MCF 10A (cell line): Measurements from ENCODE around the gene SHOX. TPM values are rescaled to one million over a fixed set of nuclear protein-coding genes. Genes with fewer than 3 reads are reported as not detected.

Experiments
- BruUV-seq: library from RNA; stranded (reverse); fragments of 400-500 nt; replicated peaks from 2 replicates; lab custom pipeline; 2021; lab: Mats Ljungman, UMichigan
- CTCF ChIA-PET: fragments of 300-600 bp; sonication (Branson Sonifier 250); formaldehyde crosslinking; extraction: SDS; loops from one replicate; lab custom pipeline; 2021; ENCODE audit warnings: antibody characterized with exemption, inconsistent platforms; lab: Yijun Ruan, JAX
- POLR2A ChIA-PET: fragments of 300-600, 350-650 bp; sonication (Branson Sonifier 250); formaldehyde crosslinking; extraction: SDS; loops from one replicate; lab custom pipeline; 2020; ENCODE audit warnings: antibody characterized with exemption, inconsistent platforms; lab: Yijun Ruan, JAX
- DNase-seq: peaks from one replicate; pipeline ENCODE4 v3.0.0-alpha.2; 2018; ENCODE audit not compliant: unreplicated experiment
- H3K27ac Mint-ChIP-seq: one replicate; pipeline ENCODE4 v1.8.0; 2022; ENCODE audit warnings: mild to moderate bottlenecking, low read depth, mixed read lengths; ENCODE audit not compliant: unreplicated experiment
- H3K27me3 Mint-ChIP-seq: one replicate; pipeline ENCODE4 v1.8.0; 2022; ENCODE audit warnings: mixed read lengths; ENCODE audit not compliant: insufficient read depth, unreplicated experiment
- H3K36me3 Mint-ChIP-seq: one replicate; pipeline ENCODE4 v1.8.0; 2022; ENCODE audit warnings: mild to moderate bottlenecking, moderate library complexity, mixed read lengths; ENCODE audit not compliant: insufficient read depth, unreplicated experiment
- H3K4me1 Mint-ChIP-seq: one replicate; pipeline ENCODE4 v1.8.0; 2022; ENCODE audit warnings: mixed read lengths; ENCODE audit not compliant: insufficient read depth, unreplicated experiment
- H3K4me3 Mint-ChIP-seq: one replicate; pipeline ENCODE4 v1.8.0; 2022; ENCODE audit warnings: mild to moderate bottlenecking, moderate library complexity, mixed read lengths; ENCODE audit not compliant: unreplicated experiment
- H3K9me3 Mint-ChIP-seq: one replicate; pipeline ENCODE4 v1.8.0; 2022; ENCODE audit warnings: mixed read lengths; ENCODE audit not compliant: unreplicated experiment
- intact Hi-C: fragments of 100-400 bp; cut with micrococcal nuclease; formaldehyde crosslinking; loops from 2 replicates; pipeline ENCODE4 v1.14.1; 2022
- total RNA-seq: library from RNA; stranded (reverse); gene quantifications from 2 replicates; pipeline ENCODE4 v1.2.3, GENCODE V29; 2022
- TF ChIP-seq, protein P1 (sequence below): fragments of 200-600 bp; IDR thresholded peaks from one replicate; pipeline ENCODE4 v1.8.0; 2022; ENCODE audit warnings: antibody characterized with exemption, mild to moderate bottlenecking; ENCODE audit not compliant: unreplicated experiment

The SHOX gene
- total RNA-seq, 1 experiment from 2014 or later, result not detected

DNA sequence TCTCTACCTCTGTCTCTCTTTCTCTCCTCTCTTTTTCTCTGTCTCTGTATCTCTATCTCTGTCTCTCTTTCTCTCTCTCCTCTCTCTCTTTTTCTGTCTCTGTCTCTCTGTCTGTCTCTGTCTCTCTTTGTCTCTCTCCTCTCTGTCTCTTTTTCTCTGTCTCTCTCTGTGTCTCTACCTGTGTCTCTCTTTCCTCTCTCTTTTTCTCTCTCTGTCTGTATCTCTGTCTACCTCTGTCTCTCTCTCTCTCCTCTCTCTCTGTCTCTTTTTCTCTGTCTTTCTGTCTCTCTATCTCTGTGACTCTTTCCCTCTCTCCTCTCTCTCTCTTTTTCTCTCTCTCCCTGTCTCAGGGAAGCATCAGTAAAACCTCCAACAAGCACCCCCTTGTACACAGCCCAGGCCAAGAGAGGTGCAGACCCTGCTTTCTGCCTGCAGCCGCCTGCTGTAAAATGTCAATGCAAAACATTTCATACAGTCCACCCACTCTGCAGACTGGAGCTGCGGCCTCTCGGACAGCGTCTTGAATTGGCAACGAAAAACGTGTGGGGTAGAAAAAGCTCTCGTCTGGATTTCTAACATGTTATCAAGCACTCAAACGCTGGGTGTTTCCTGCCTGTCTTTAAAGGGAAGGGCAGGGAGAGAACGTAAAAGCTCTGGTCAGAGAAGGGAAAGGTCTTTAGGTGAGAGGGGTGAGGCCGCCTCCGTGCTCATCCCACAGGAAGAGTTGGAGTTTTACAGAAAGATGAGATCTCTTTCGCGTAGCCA lies 3.7 kb upstream of the SHOX start:
- DNase-seq, result no peak
- Mint-ChIP-seq H3K27me3 (peaks cover 11% of the 10 kb centered on the region), H3K9me3 (peaks cover 66% of the 10 kb centered on the region), H3K36me3 (peaks cover 10% of the 10 kb centered on the region), H3K4me3 (no peak overlapping the region), H3K27ac (no peak overlapping the region), H3K4me1 (no peaks in the 10 kb centered on the region)
- intact Hi-C loops, result no loop called here
- TF ChIP-seq, protein P1, sequence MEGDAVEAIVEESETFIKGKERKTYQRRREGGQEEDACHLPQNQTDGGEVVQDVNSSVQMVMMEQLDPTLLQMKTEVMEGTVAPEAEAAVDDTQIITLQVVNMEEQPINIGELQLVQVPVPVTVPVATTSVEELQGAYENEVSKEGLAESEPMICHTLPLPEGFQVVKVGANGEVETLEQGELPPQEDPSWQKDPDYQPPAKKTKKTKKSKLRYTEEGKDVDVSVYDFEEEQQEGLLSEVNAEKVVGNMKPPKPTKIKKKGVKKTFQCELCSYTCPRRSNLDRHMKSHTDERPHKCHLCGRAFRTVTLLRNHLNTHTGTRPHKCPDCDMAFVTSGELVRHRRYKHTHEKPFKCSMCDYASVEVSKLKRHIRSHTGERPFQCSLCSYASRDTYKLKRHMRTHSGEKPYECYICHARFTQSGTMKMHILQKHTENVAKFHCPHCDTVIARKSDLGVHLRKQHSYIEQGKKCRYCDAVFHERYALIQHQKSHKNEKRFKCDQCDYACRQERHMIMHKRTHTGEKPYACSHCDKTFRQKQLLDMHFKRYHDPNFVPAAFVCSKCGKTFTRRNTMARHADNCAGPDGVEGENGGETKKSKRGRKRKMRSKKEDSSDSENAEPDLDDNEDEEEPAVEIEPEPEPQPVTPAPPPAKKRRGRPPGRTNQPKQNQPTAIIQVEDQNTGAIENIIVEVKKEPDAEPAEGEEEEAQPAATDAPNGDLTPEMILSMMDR, result no peak
- ChIA-PET CTCF (no interaction called here), POLR2A (no interaction called here)
- no TSS peak for BruUV-seq

DNA sequence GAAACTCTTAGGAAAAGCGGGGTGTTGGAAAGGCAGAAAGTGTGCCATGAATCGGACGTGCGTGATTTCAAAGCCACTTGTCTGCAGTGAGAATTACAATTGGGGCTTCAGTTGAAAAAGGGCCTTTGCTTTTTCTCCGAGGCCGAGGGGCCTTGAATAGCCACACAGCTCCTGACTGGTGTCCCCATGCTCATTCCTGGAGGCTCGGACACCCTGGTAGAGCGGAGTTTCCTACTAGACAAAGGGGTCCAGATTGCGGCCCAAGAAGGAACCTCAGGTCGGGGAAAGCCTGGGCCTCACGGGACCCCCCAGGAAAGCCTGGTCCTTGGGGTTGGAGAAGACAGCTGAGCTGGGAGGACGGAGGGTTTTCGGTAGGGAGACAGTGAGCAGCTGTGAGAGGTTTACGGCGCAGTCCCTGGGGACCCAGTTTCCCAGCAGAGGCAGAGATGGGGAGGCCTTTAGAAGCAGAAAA lies 3.0 kb upstream of the SHOX start:
- Mint-ChIP-seq H3K4me3 (no peak overlapping the region), H3K27ac (no peak overlapping the region), H3K36me3 (peaks cover 10% of the 10 kb centered on the region), H3K4me1 (no peaks in the 10 kb centered on the region), H3K27me3 (peaks cover 11% of the 10 kb centered on the region), H3K9me3 (peaks cover 60% of the 10 kb centered on the region)
- no TSS peak for BruUV-seq
- intact Hi-C loops, result no loop called here
- DNase-seq, result no peak
- ChIA-PET POLR2A (no interaction called here), CTCF (no interaction called here)
- TF ChIP-seq, protein P1, result no peak

DNA sequence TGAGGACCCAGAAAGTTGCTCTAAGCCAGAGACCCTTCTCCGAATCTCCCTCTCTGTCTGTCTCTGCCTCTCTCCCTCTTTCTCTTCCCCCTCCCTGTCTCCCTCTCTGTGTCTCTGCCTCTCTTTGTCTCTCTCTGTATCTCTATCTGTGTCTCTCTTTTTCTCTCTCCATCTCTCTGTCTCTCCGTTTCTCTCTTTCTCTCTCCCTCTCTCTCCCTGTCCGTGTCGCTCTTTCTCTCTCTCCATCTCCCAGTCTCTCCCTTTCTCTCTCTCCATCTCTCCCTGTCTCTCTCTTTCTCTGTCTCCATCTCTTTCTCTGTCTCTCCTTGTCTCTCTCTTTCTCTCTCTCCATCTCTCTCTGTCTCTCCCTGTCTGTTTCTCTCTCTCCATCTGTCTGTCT lies 2.6 kb upstream of the SHOX start:
- ChIA-PET CTCF (no interaction called here), POLR2A (no interaction called here)
- Mint-ChIP-seq H3K27me3 (peaks cover 11% of the 10 kb centered on the region), H3K4me1 (no peaks in the 10 kb centered on the region), H3K27ac (no peak overlapping the region), H3K4me3 (no peak overlapping the region), H3K36me3 (peaks cover 10% of the 10 kb centered on the region), H3K9me3 (peaks cover 55% of the 10 kb centered on the region)
- no TSS peak for BruUV-seq
- intact Hi-C loops, result no loop called here
- TF ChIP-seq, protein P1, result no peak
- DNase-seq, result no peak

DNA sequence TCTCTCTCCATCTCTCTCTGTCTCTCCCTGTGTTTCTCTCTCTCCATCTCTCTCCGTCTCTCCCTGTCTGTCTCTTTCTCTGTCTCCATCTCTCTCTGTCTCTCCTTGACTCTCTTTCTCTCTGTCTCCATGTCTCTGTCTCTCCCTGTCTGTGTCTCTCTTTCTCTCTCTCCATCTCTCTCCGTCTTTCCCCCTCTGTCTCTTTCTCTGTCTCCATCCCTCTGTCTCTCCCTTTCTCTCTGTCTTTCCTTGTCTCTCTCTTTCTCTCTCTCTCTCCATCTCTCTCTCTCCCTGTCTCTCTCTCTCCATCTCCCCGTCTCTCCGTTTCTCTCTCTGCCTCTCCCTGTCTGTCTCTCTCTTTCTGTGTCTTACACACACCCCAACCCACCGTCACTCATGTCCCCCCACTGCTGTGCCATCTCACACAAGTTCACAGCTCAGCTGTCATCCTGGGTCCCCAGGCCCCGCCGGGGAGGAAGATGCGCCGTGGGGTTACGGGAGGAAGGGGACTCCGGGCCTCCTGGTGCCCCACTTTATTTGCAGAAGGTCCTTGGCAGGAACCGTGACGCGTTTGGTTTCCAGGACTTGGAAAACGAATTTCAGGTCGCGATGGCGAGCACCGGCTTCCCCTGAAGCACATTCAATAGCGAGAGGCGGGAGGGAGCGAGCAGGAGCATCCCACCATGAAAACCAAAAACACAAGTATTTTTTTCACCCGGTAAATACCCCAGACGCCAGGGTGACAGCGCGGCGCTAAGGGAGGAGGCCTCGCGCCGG lies 1.2 kb upstream of the SHOX start:
- no peak for DNase-seq

More for the DNA sequence above, 1.2 kb upstream of the SHOX start:
- Mint-ChIP-seq H3K4me1 (no peaks in the 10 kb centered on the region), H3K4me3 (no peak overlapping the region), H3K27me3 (peaks cover 11% of the 10 kb centered on the region), H3K27ac (no peak overlapping the region), H3K9me3 (peaks cover 50% of the 10 kb centered on the region), H3K36me3 (peaks cover 10% of the 10 kb centered on the region)
- BruUV-seq, result no TSS peak
- TF ChIP-seq, protein P1, result no peak
- POLR2A ChIA-PET, result no interaction called here
- CTCF ChIA-PET, result no interaction called here
- intact Hi-C loops, result no loop called here
